GM23338 (cell line): ENCODE data around the gene BLOC1S1. TPM values are rescaled to one million over a fixed set of nuclear protein-coding genes. Genes with fewer than 3 reads are reported as not detected.

Source experiments
- ATAC-seq: fragments of 200-7000 bp; cut with Tn5 transposase; 3 replicates; pipeline ENCODE4 v1.9.1; 2020
- DNase-seq: peaks from one replicate; pipeline ENCODE4 v3.0.0-alpha.2; 2015; ENCODE audit warnings: low spot score
- H2AFZ ChIP-seq: fragments of 200-600 bp; sonication (generic); 2 replicates; pipeline ENCODE4 v1.8.0; 2016; ENCODE audit warnings: antibody characterized with exemption, mild to moderate bottlenecking, moderate library complexity
- H3F3A ChIP-seq: fragments of 200-600 bp; sonication (generic); replicated peaks from 2 replicates; pipeline ENCODE4 v1.8.0; 2017; ENCODE audit warnings: antibody characterized with exemption, mixed run types, low read depth
- H3K27ac ChIP-seq: fragments of 200-600 bp; sonication (generic); 2 replicates; pipeline ENCODE4 v1.6.1; 2016; ENCODE audit warnings: low read depth
- H3K27me3 ChIP-seq: fragments of 200-600 bp; sonication (generic); 2 replicates; pipeline ENCODE4 v1.8.0; 2016; ENCODE audit warnings: mild to moderate bottlenecking, mixed run types, moderate library complexity; ENCODE audit not compliant: insufficient read depth
- H3K36me3 ChIP-seq: fragments of 200-600 bp; sonication (generic); 2 replicates; pipeline ENCODE4 v1.8.0; 2016; ENCODE audit warnings: mild to moderate bottlenecking; ENCODE audit not compliant: insufficient read depth
- H3K4me1 ChIP-seq: fragments of 200-600 bp; sonication (generic); 2 replicates; pipeline ENCODE4 v1.8.0; 2016; ENCODE audit warnings: mild to moderate bottlenecking, moderate library complexity; ENCODE audit not compliant: insufficient read depth
- H3K4me2 ChIP-seq: fragments of 200-600 bp; sonication (generic); 2 replicates; pipeline ENCODE4 v1.7.1; 2017; ENCODE audit warnings: mixed run types
- H3K4me3 ChIP-seq: fragments of 200-600 bp; sonication (generic); 2 replicates; pipeline ENCODE4 v1.6.1; 2016; ENCODE audit warnings: mixed run types
- H3K79me2 ChIP-seq: fragments of 200-600 bp; sonication (generic); replicated peaks from 2 replicates; pipeline ENCODE4 v1.8.0; 2017; ENCODE audit warnings: mild to moderate bottlenecking; ENCODE audit not compliant: insufficient read depth
- H3K9me2 ChIP-seq: fragments of 200-600 bp; sonication (generic); 2 replicates; pipeline ENCODE4 v1.8.0; 2017; ENCODE audit not compliant: insufficient read depth
- H4K20me1 ChIP-seq: fragments of 200-600 bp; sonication (generic); replicated peaks from 2 replicates; pipeline ENCODE4 v1.8.0; 2017; ENCODE audit warnings: mild to moderate bottlenecking; ENCODE audit not compliant: insufficient read depth
- H3K27ac Mint-ChIP-seq: 2 replicates; pipeline ENCODE4 v1.8.0; 2020; ENCODE audit warnings: inconsistent platforms, mild to moderate bottlenecking, moderate library complexity, mixed read lengths
- H3K27me3 Mint-ChIP-seq: 3 replicates; pipeline ENCODE4 v1.8.0; 2022; ENCODE audit warnings: low read depth, mild to moderate bottlenecking, moderate library complexity, mixed read lengths, inconsistent platforms; ENCODE audit not compliant: insufficient read depth, poor library complexity
- H3K36me3 Mint-ChIP-seq: 3 replicates; pipeline ENCODE4 v1.8.0; 2021; ENCODE audit warnings: low read depth, mild to moderate bottlenecking, inconsistent platforms, moderate library complexity, mixed read lengths
- H3K4me1 Mint-ChIP-seq: 3 replicates; pipeline ENCODE4 v1.8.0; 2020; ENCODE audit warnings: mild to moderate bottlenecking, inconsistent platforms, mixed read lengths
- H3K4me3 Mint-ChIP-seq: 3 replicates; pipeline ENCODE4 v1.8.0; 2021; ENCODE audit warnings: moderate library complexity, mild to moderate bottlenecking, inconsistent platforms, mixed read lengths
- H3K9me3 Mint-ChIP-seq: 3 replicates; pipeline ENCODE4 v1.8.0; 2020; ENCODE audit warnings: moderate library complexity, mild to moderate bottlenecking, inconsistent platforms, mixed read lengths
- CREB1 ChIP-seq: fragments of 250-450 bp; sonication (Bioruptor Pico); IDR thresholded peaks from 2 replicates; pipeline ENCODE4 v1.5.0; 2020; ENCODE audit warnings: low read depth, mild to moderate bottlenecking, moderate library complexity
- EZH2 ChIP-seq: fragments of 200-600 bp; sonication (generic); IDR thresholded peaks from one replicate; pipeline ENCODE4 v1.8.0; 2017; ENCODE audit warnings: antibody characterized with exemption, mild to moderate bottlenecking, low read depth; ENCODE audit not compliant: unreplicated experiment
- EZH2phosphoT487 ChIP-seq: fragments of 200-600 bp; sonication (generic); IDR thresholded peaks from one replicate; pipeline ENCODE4 v1.8.1; 2018; ENCODE audit warnings: antibody characterized with exemption; ENCODE audit not compliant: unreplicated experiment
- JUNB ChIP-seq: IDR thresholded peaks from one replicate; pipeline ENCODE4 v1.6.1; 2016; ENCODE audit warnings: antibody characterized with exemption; ENCODE audit not compliant: unreplicated experiment
- NANOG ChIP-seq: IDR thresholded peaks from 2 replicates; pipeline ENCODE4 v1.6.1; 2016; ENCODE audit warnings: antibody characterized with exemption, borderline replicate concordance
- POLR2AphosphoS5 ChIP-seq: IDR thresholded peaks from 2 replicates; pipeline ENCODE4 v1.6.1; 2016; ENCODE audit warnings: antibody characterized with exemption, low read depth
- STAT1 ChIP-seq: IDR thresholded peaks from one replicate; pipeline ENCODE4 v1.6.1; 2016; ENCODE audit warnings: antibody characterized with exemption; ENCODE audit not compliant: unreplicated experiment
- ZNF114 ChIP-seq: fragments of 250-450 bp; sonication (Bioruptor Pico); IDR thresholded peaks from 2 replicates; pipeline ENCODE4 v1.5.0; 2020; ENCODE audit warnings: mild to moderate bottlenecking, moderate library complexity
- ZNF331 ChIP-seq: fragments of 250-450 bp; sonication (Bioruptor Pico); IDR thresholded peaks from 2 replicates; pipeline ENCODE4 v1.5.0; 2020; ENCODE audit warnings: low read depth, mild to moderate bottlenecking, moderate library complexity
- polyA plus RNA-seq: library from polyadenylated mRNA; unstranded; fragments of >200 nt; fragmentation: Nextera tagmentation; extraction: Ambion mirVana; gene quantifications from 2 replicates; pipeline ENCODE4 v1.2.1, GENCODE V29; 2016
- total RNA-seq: library from RNA; depleted of rRNA; stranded (reverse); fragments of >200 nt; shearing (Covaris generic); gene quantifications from 2 replicates; pipeline ENCODE4 v1.2.3, GENCODE V29; 2014
- TF ChIP-seq, protein P1 (sequence below), 2 experiments: fragments of 200-600 bp in 1 of 2; sonication (generic) in 1 of 2; conservative IDR thresholded peaks; 2 replicates each; pipeline versions ENCODE4 v1.5.1 to v1.6.1; 2016 to 2017; ENCODE audit warnings: antibody characterized with exemption in 2 of 2, low read depth in 2 of 2, mild to moderate bottlenecking in 2 of 2, moderate library complexity in 1 of 2
- TF ChIP-seq, protein P2 (sequence below): fragments of 250-450 bp; sonication (Bioruptor Pico); IDR thresholded peaks from 2 replicates; pipeline ENCODE4 v1.5.0; 2020; ENCODE audit warnings: mild to moderate bottlenecking, moderate library complexity
- TF ChIP-seq, protein P3 (sequence below): IDR thresholded peaks from 2 replicates; pipeline ENCODE4 v1.6.1; 2016; ENCODE audit warnings: antibody characterized with exemption
- TF ChIP-seq, protein P4 (sequence below): IDR thresholded peaks from one replicate; pipeline ENCODE4 v1.6.1; 2018; ENCODE audit warnings: antibody characterized with exemption; ENCODE audit not compliant: unreplicated experiment

Gene BLOC1S1
- total and polyA plus RNA-seq, 2 experiments from 2014 or later = 68.3 to 174 TPM

DNA sequence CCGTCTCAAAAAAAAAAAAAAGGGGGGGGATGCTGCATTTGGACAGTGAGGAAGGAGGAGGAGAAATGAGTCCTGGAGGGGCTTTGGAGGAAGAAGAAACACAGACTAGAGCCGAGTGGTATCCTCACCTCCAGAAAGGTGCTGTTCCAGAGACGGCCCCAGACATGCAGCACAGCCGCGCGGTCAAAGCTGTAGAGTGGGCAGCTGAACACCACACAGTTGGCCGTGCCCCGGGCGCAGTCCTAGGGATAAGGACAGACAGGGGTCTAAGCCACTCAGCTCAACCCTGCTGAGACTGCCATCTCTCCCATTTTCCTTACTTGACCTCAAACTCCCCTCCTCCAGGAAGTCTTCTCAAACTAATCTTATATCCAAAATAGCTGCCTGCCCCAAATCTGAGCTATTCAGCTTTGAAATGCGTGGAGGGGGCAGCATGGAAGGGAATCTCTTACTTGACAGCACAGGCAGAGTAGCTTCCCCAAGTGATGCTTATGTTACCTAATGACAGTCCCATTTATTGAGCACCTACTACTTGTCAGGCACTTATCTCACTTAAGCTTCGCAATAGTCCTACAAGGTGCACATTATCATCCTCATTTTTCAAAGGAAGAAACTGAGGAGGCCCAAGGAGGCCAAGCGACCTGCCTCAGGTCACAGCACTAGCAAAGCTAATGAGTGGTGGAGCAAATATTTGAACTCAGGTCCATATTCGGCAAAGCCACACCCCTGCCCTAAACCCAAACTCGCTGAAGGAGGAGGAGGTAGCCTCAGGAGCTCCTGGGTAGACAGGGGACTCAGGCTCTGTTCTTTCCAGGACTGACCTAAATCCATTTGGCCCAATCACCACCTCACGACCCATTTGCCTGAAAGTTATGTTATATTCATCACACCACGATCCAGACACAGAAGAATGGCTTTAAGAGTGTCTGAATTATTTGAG lies 26.9 kb upstream of the BLOC1S1 start:
- TF ChIP-seq NANOG (no peak), STAT1 (no peak), EZH2 (no peak), JUNB (no peak), EZH2phosphoT487 (no peak), ZNF331 (CRISPR knock-in tag) (no peak), ZNF114 (CRISPR knock-in tag) (no peak), CREB1 (CRISPR knock-in tag) (no peak), POLR2AphosphoS5 (no peak)
- TF ChIP-seq, protein P1, sequence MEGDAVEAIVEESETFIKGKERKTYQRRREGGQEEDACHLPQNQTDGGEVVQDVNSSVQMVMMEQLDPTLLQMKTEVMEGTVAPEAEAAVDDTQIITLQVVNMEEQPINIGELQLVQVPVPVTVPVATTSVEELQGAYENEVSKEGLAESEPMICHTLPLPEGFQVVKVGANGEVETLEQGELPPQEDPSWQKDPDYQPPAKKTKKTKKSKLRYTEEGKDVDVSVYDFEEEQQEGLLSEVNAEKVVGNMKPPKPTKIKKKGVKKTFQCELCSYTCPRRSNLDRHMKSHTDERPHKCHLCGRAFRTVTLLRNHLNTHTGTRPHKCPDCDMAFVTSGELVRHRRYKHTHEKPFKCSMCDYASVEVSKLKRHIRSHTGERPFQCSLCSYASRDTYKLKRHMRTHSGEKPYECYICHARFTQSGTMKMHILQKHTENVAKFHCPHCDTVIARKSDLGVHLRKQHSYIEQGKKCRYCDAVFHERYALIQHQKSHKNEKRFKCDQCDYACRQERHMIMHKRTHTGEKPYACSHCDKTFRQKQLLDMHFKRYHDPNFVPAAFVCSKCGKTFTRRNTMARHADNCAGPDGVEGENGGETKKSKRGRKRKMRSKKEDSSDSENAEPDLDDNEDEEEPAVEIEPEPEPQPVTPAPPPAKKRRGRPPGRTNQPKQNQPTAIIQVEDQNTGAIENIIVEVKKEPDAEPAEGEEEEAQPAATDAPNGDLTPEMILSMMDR (conservative IDR thresholded peaks at IDR 0.05; ENCODE audit: low read depth in 2 of 2) = no peak
- TF ChIP-seq, protein P2, sequence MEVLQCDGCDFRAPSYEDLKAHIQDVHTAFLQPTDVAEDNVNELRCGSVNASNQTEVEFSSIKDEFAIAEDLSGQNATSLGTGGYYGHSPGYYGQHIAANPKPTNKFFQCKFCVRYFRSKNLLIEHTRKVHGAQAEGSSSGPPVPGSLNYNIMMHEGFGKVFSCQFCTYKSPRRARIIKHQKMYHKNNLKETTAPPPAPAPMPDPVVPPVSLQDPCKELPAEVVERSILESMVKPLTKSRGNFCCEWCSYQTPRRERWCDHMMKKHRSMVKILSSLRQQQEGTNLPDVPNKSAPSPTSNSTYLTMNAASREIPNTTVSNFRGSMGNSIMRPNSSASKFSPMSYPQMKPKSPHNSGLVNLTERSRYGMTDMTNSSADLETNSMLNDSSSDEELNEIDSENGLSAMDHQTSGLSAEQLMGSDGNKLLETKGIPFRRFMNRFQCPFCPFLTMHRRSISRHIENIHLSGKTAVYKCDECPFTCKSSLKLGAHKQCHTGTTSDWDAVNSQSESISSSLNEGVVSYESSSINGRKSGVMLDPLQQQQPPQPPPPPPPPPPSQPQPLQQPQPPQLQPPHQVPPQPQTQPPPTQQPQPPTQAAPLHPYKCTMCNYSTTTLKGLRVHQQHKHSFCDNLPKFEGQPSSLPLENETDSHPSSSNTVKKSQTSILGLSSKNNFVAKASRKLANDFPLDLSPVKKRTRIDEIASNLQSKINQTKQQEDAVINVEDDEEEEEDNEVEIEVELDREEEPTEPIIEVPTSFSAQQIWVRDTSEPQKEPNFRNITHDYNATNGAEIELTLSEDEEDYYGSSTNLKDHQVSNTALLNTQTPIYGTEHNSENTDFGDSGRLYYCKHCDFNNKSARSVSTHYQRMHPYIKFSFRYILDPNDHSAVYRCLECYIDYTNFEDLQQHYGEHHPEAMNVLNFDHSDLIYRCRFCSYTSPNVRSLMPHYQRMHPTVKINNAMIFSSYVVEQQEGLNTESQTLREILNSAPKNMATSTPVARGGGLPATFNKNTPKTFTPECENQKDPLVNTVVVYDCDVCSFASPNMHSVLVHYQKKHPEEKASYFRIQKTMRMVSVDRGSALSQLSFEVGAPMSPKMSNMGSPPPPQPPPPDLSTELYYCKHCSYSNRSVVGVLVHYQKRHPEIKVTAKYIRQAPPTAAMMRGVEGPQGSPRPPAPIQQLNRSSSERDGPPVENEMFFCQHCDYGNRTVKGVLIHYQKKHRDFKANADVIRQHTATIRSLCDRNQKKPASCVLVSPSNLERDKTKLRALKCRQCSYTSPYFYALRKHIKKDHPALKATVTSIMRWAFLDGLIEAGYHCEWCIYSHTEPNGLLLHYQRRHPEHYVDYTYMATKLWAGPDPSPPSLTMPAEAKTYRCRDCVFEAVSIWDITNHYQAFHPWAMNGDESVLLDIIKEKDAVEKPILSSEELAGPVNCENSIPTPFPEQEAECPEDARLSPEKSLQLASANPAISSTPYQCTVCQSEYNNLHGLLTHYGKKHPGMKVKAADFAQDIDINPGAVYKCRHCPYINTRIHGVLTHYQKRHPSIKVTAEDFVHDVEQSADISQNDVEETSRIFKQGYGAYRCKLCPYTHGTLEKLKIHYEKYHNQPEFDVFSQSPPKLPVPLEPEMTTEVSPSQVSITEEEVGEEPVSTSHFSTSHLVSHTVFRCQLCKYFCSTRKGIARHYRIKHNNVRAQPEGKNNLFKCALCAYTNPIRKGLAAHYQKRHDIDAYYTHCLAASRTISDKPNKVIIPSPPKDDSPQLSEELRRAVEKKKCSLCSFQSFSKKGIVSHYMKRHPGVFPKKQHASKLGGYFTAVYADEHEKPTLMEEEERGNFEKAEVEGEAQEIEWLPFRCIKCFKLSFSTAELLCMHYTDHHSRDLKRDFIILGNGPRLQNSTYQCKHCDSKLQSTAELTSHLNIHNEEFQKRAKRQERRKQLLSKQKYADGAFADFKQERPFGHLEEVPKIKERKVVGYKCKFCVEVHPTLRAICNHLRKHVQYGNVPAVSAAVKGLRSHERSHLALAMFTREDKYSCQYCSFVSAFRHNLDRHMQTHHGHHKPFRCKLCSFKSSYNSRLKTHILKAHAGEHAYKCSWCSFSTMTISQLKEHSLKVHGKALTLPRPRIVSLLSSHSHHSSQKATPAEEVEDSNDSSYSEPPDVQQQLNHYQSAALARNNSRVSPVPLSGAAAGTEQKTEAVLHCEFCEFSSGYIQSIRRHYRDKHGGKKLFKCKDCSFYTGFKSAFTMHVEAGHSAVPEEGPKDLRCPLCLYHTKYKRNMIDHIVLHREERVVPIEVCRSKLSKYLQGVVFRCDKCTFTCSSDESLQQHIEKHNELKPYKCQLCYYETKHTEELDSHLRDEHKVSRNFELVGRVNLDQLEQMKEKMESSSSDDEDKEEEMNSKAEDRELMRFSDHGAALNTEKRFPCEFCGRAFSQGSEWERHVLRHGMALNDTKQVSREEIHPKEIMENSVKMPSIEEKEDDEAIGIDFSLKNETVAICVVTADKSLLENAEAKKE (CRISPR knock-in tag) = no peak
- TF ChIP-seq, protein P3, sequence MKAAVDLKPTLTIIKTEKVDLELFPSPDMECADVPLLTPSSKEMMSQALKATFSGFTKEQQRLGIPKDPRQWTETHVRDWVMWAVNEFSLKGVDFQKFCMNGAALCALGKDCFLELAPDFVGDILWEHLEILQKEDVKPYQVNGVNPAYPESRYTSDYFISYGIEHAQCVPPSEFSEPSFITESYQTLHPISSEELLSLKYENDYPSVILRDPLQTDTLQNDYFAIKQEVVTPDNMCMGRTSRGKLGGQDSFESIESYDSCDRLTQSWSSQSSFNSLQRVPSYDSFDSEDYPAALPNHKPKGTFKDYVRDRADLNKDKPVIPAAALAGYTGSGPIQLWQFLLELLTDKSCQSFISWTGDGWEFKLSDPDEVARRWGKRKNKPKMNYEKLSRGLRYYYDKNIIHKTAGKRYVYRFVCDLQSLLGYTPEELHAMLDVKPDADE = no peak
- TF ChIP-seq, protein P4, sequence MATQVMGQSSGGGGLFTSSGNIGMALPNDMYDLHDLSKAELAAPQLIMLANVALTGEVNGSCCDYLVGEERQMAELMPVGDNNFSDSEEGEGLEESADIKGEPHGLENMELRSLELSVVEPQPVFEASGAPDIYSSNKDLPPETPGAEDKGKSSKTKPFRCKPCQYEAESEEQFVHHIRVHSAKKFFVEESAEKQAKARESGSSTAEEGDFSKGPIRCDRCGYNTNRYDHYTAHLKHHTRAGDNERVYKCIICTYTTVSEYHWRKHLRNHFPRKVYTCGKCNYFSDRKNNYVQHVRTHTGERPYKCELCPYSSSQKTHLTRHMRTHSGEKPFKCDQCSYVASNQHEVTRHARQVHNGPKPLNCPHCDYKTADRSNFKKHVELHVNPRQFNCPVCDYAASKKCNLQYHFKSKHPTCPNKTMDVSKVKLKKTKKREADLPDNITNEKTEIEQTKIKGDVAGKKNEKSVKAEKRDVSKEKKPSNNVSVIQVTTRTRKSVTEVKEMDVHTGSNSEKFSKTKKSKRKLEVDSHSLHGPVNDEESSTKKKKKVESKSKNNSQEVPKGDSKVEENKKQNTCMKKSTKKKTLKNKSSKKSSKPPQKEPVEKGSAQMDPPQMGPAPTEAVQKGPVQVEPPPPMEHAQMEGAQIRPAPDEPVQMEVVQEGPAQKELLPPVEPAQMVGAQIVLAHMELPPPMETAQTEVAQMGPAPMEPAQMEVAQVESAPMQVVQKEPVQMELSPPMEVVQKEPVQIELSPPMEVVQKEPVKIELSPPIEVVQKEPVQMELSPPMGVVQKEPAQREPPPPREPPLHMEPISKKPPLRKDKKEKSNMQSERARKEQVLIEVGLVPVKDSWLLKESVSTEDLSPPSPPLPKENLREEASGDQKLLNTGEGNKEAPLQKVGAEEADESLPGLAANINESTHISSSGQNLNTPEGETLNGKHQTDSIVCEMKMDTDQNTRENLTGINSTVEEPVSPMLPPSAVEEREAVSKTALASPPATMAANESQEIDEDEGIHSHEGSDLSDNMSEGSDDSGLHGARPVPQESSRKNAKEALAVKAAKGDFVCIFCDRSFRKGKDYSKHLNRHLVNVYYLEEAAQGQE = no peak
- Mint-ChIP-seq H3K4me3 (no peak overlapping the region), H3K27me3 (peaks cover 22% of the 10 kb centered on the region), H3K27ac (no peak overlapping the region), H3K4me1 (no peaks in the 10 kb centered on the region), H3K9me3 (no peaks in the 10 kb centered on the region), H3K36me3 (peaks cover 33% of the 10 kb centered on the region)
- H3K27me3 ChIP-seq = no peaks in the 10 kb centered on the region
- H3K36me3 ChIP-seq = no peaks in the 10 kb centered on the region; the same call in 1 of the 2 replicates
- no peaks in the 10 kb centered on the region for H4K20me1 ChIP-seq
- DNase-seq = no peak
- no peak overlapping the region for H2AFZ ChIP-seq
- no peak overlapping the region for H3K27ac ChIP-seq
- no peaks in the 10 kb centered on the region for H3K9me2 ChIP-seq
- H3K4me1 ChIP-seq = no peaks in the 10 kb centered on the region
- H3F3A ChIP-seq = no peaks in the 10 kb centered on the region
- H3K4me3 ChIP-seq = no peak overlapping the region
- no peak overlapping the region for H3K4me2 ChIP-seq
- no peaks in the 10 kb centered on the region for H3K79me2 ChIP-seq
- ATAC-seq = no peak
